CD4-positive, CD25-positive, alpha-beta regulatory T cell (primary cell): ENCODE results near the gene LIMS2. TPM values are rescaled to one million over a fixed set of nuclear protein-coding genes. Genes with fewer than 3 reads are reported as not detected.

ENCODE experiments used
- ATAC-seq, 2 donors: fragments of 150-1000 bp; cut with Tn5 transposase; one replicate each; pipeline ENCODE4 v1.10.0; 2021; ENCODE audit warnings: low read depth in 2 of 2, moderate number of reproducible peaks in 2 of 2, moderate library complexity in 1 of 2
- DNase-seq, 3 donors: peaks; one replicate each; pipeline versions ENCODE4 v3.0.0 to v3.0.0-alpha.2; 2012 to 2022; ENCODE audit warnings: mixed read lengths in 1 of 3
- H3K27ac ChIP-seq: one replicate; pipeline ENCODE4 v1.7.0; 2013; ENCODE audit warnings: mild to moderate bottlenecking, low read length; ENCODE audit not compliant: insufficient read depth, poor library complexity, severe bottlenecking
- H3K27me3 ChIP-seq: one replicate; pipeline ENCODE4 v1.7.0; 2013; ENCODE audit warnings: low read length; ENCODE audit not compliant: control insufficient read depth, insufficient read depth
- H3K36me3 ChIP-seq: one replicate; pipeline ENCODE4 v1.7.0; 2013; ENCODE audit warnings: mild to moderate bottlenecking, low read length, moderate library complexity; ENCODE audit not compliant: control insufficient read depth, insufficient read depth
- H3K4me1 ChIP-seq: 2 replicates; pipeline ENCODE4 v1.7.0; 2013; ENCODE audit warnings: mild to moderate bottlenecking, low read length; ENCODE audit not compliant: insufficient read depth, control insufficient read depth, poor library complexity, severe bottlenecking
- H3K4me3 ChIP-seq: one replicate; pipeline ENCODE4 v1.7.0; 2013; ENCODE audit warnings: low read depth, mild to moderate bottlenecking, low read length, moderate library complexity
- H3K9me3 ChIP-seq, 2 experiments: 1 replicate in 1 of 2; 2 replicates in 1 of 2; pipeline ENCODE4 v1.7.0; 2013; ENCODE audit warnings: low read length in 2 of 2, mild to moderate bottlenecking in 1 of 2, moderate library complexity in 1 of 2; ENCODE audit not compliant: control insufficient read depth in 2 of 2
- H3K27ac Mint-ChIP-seq, 3 donors: one replicate each; pipeline ENCODE4 v1.8.0; 2020 to 2022; ENCODE audit warnings: mild to moderate bottlenecking in 3 of 3, mixed read lengths in 3 of 3, moderate library complexity in 2 of 3
- H3K27me3 Mint-ChIP-seq: one replicate; pipeline ENCODE4 v1.8.0; 2022; ENCODE audit warnings: mild to moderate bottlenecking, mixed read lengths
- H3K36me3 Mint-ChIP-seq: one replicate; pipeline ENCODE4 v1.8.0; 2020; ENCODE audit warnings: mixed read lengths
- H3K4me1 Mint-ChIP-seq, 4 donors: one replicate each; pipeline ENCODE4 v1.8.0; 2020 to 2022; ENCODE audit warnings: mixed read lengths in 4 of 4, mild to moderate bottlenecking in 1 of 4
- H3K4me3 Mint-ChIP-seq, 4 donors: one replicate each; pipeline ENCODE4 v1.8.0; 2020 to 2022; ENCODE audit warnings: mild to moderate bottlenecking in 4 of 4, mixed read lengths in 4 of 4, moderate library complexity in 3 of 4
- H3K9me3 Mint-ChIP-seq, 7 donors: one replicate each; pipeline ENCODE4 v1.8.0; 2020 to 2022; ENCODE audit warnings: mixed read lengths in 7 of 7, mild to moderate bottlenecking in 3 of 7, moderate library complexity in 2 of 7
- polyA plus RNA-seq, 4 donors: library from polyadenylated mRNA; unstranded; fragments of 300-500 nt; fragmentation: Illumina TruSeq; gene quantifications; one replicate each; pipeline ENCODE4 v1.2.3, GENCODE V29; 2021
- total RNA-seq: library from RNA; stranded (reverse); gene quantifications from one replicate; pipeline ENCODE4 v1.2.3, GENCODE V29; 2022

The LIMS2 gene
- total and polyA plus RNA-seq, 5 donors from 2014 or later: 10.8 to 23.8 (median 15.4) TPM

- Histone ChIP-seq H3K4me3 (no peak overlapping the region), H3K9me3 (no peaks in the 10 kb centered on the region), H3K4me1 (peaks cover 2% of the 10 kb centered on the region), H3K36me3 (no peaks in the 10 kb centered on the region), H3K27me3 (no peaks in the 10 kb centered on the region), H3K27ac (no peak overlapping the region)
- DNase-seq (no peak), ATAC-seq (no peak)
- Mint-ChIP-seq H3K4me3 (no peak overlapping the region), H3K27ac (no peak overlapping the region), H3K4me1 (peaks cover 0 to 10% (median 0%) of the 10 kb centered on the region in 4 donors), H3K9me3 (no peaks in the 10 kb centered on the region), H3K36me3 (no peaks in the 10 kb centered on the region), H3K27me3 (no peaks in the 10 kb centered on the region)
Observed at GRCh38 chr2:127627740-127628571, 47.4 kb downstream of the LIMS2 start.

- ATAC-seq: no peak
- H3K4me3 ChIP-seq: no peak overlapping the region
- no peaks in the 10 kb centered on the region for H3K27me3 ChIP-seq
- H3K27me3 Mint-ChIP-seq: no peaks in the 10 kb centered on the region
- H3K36me3 Mint-ChIP-seq: no peaks in the 10 kb centered on the region
- no peaks in the 10 kb centered on the region for H3K36me3 ChIP-seq
- no peaks in the 10 kb centered on the region for H3K4me1 ChIP-seq
- no peaks in the 10 kb centered on the region for H3K9me3 ChIP-seq
- H3K4me1 Mint-ChIP-seq: peaks cover 0 to 3% (median 0%) of the 10 kb centered on the region in 4 donors
- DNase-seq: no peak
- H3K9me3 Mint-ChIP-seq: no peaks in the 10 kb centered on the region
- no peak overlapping the region for H3K27ac ChIP-seq
- H3K27ac Mint-ChIP-seq: no peak overlapping the region
- no peak overlapping the region for H3K4me3 Mint-ChIP-seq
Observed at GRCh38 chr2:127626917-127627739, 48.2 kb downstream of the LIMS2 start.

- H3K4me3 Mint-ChIP-seq: no peak overlapping the region
- H3K4me3 ChIP-seq: no peak overlapping the region
- no peaks in the 10 kb centered on the region for H3K9me3 ChIP-seq
- no peak for ATAC-seq
- H3K27me3 ChIP-seq: no peaks in the 10 kb centered on the region
- peaks cover 0 to 3% (median 0%) of the 10 kb centered on the region in 4 donors for H3K4me1 Mint-ChIP-seq
- H3K27ac ChIP-seq: no peak overlapping the region
- no peaks in the 10 kb centered on the region for H3K9me3 Mint-ChIP-seq
- no peaks in the 10 kb centered on the region for H3K27me3 Mint-ChIP-seq
- H3K27ac Mint-ChIP-seq: no peak overlapping the region
- no peaks in the 10 kb centered on the region for H3K4me1 ChIP-seq
- no peak for DNase-seq
- H3K36me3 ChIP-seq: no peaks in the 10 kb centered on the region
- H3K36me3 Mint-ChIP-seq: no peaks in the 10 kb centered on the region
Observed at GRCh38 chr2:127626175-127626574, 49.2 kb downstream of the LIMS2 start.

- Histone ChIP-seq H3K4me1 (no peaks in the 10 kb centered on the region), H3K27ac (no peak overlapping the region), H3K36me3 (no peaks in the 10 kb centered on the region), H3K4me3 (no peak overlapping the region), H3K27me3 (no peaks in the 10 kb centered on the region), H3K9me3 (no peaks in the 10 kb centered on the region)
- Mint-ChIP-seq H3K9me3 (no peaks in the 10 kb centered on the region), H3K27ac (no peak overlapping the region), H3K4me3 (no peak overlapping the region), H3K36me3 (no peaks in the 10 kb centered on the region), H3K4me1 (peaks cover 0 to 3% (median 0%) of the 10 kb centered on the region in 4 donors), H3K27me3 (no peaks in the 10 kb centered on the region)
- DNase-seq (no peak), ATAC-seq (no peak)
Observed at GRCh38 chr2:127625572-127625951, 49.8 kb downstream of the LIMS2 start.

- DNase-seq: no peak
Observed at GRCh38 chr2:127624756-127625571, 50.4 kb downstream of the LIMS2 start.

GRCh38 chr2:127624320-127624755, 51.0 kb downstream of the LIMS2 start:
- Mint-ChIP-seq H3K27ac (no peak overlapping the region), H3K27me3 (no peaks in the 10 kb centered on the region)
- H3K27me3 ChIP-seq: no peaks in the 10 kb centered on the region

More at GRCh38 chr2:127624756-127625571, 50.4 kb downstream of the LIMS2 start:
- no peaks in the 10 kb centered on the region for H3K27me3 ChIP-seq
- H3K36me3 ChIP-seq: no peaks in the 10 kb centered on the region
- Mint-ChIP-seq H3K4me1 (peaks cover 0 to under 1% (median 0%) of the 10 kb centered on the region in 4 donors), H3K36me3 (no peaks in the 10 kb centered on the region), H3K27ac (no peak overlapping the region), H3K27me3 (no peaks in the 10 kb centered on the region), H3K4me3 (no peak overlapping the region), H3K9me3 (no peaks in the 10 kb centered on the region)
- no peak overlapping the region for H3K27ac ChIP-seq
- no peak overlapping the region for H3K4me3 ChIP-seq
- H3K9me3 ChIP-seq: no peaks in the 10 kb centered on the region
- H3K4me1 ChIP-seq: no peaks in the 10 kb centered on the region
- no peak for ATAC-seq

More at GRCh38 chr2:127624320-127624755, 51.0 kb downstream of the LIMS2 start:
- H3K4me1 ChIP-seq: no peaks in the 10 kb centered on the region
- H3K4me3 Mint-ChIP-seq: no peak overlapping the region
- H3K27ac ChIP-seq: no peak overlapping the region
- DNase-seq (no peak), ATAC-seq (no peak)
- no peak overlapping the region for H3K4me3 ChIP-seq
- H3K9me3 ChIP-seq: no peaks in the 10 kb centered on the region
- H3K36me3 ChIP-seq: no peaks in the 10 kb centered on the region
- H3K36me3 Mint-ChIP-seq: no peaks in the 10 kb centered on the region
- no peaks in the 10 kb centered on the region for H3K4me1 Mint-ChIP-seq
- H3K9me3 Mint-ChIP-seq: no peaks in the 10 kb centered on the region
